DMS 273 treated with DMSO at 0.1 percent for 48 hours (cell line): ENCODE measurements around the gene CPNE1.

Experiments used
- DNase-seq: peaks from one replicate; lab custom pipeline; 2025; lab: John Stamatoyannopoulos, UW

The CPNE1 gene

GRCh38 chr20:35653893-35654292, 10.8 kb downstream of the CPNE1 start:
- no peak for DNase-seq

GRCh38 chr20:35653430-35653734, 11.3 kb downstream of the CPNE1 start:
- DNase-seq = no peak

- DNase-seq = no peak
These were observed 11.9 kb downstream of the CPNE1 start for GRCh38 chr20:35652641-35653429.

GRCh38 chr20:35651958-35652357, 12.7 kb downstream of the CPNE1 start:
- no peak for DNase-seq

GRCh38 chr20:35650632-35651031, 14.1 kb downstream of the CPNE1 start:
- no peak for DNase-seq

GRCh38 chr20:35648836-35649235, 15.9 kb downstream of the CPNE1 start:
- no peak for DNase-seq

- DNase-seq = no peak
These were observed 19.9 kb downstream of the CPNE1 start for GRCh38 chr20:35644806-35645205.

- DNase-seq = peak; percentile 29
These were observed 21.7 kb downstream of the CPNE1 start for GRCh38 chr20:35643045-35643444.

- no peak for DNase-seq
These were observed 23.0 kb downstream of the CPNE1 start for GRCh38 chr20:35641743-35642142.

- no peak for DNase-seq
These were observed 24.0 kb downstream of the CPNE1 start for GRCh38 chr20:35640724-35641123.

- DNase-seq = no peak
These were observed 25.9 kb downstream of the CPNE1 start for GRCh38 chr20:35638751-35639150.

- no peak for DNase-seq
These were observed 27.4 kb downstream of the CPNE1 start for GRCh38 chr20:35637276-35637675.

GRCh38 chr20:35636095-35636494, 28.6 kb downstream of the CPNE1 start:
- DNase-seq = no peak

GRCh38 chr20:35635652-35636051, 29.0 kb downstream of the CPNE1 start:
- no peak for DNase-seq

- no peak for DNase-seq
These were observed 32.1 kb downstream of the CPNE1 start for GRCh38 chr20:35632539-35633115.

- no peak for DNase-seq
These were observed 34.1 kb downstream of the CPNE1 start for GRCh38 chr20:35630636-35631035.

GRCh38 chr20:35629427-35630145, 35.1 kb downstream of the CPNE1 start:
- DNase-seq = no peak

GRCh38 chr20:35627121-35627520, 37.6 kb downstream of the CPNE1 start:
- DNase-seq = no peak

GRCh38 chr20:35626386-35627001, 38.2 kb downstream of the CPNE1 start:
- no peak for DNase-seq

- no peak for DNase-seq
These were observed 38.9 kb downstream of the CPNE1 start for GRCh38 chr20:35625584-35626385.

- no peak for DNase-seq
These were observed 43.1 kb downstream of the CPNE1 start for GRCh38 chr20:35621560-35621946.
